Stomach (tissue), 4 donors: ENCODE measurements around the gene CBR3.

Experiments used
- POLR2AphosphoS5 ChIP-seq, 3 donors: sonication (generic); formaldehyde crosslinking; IDR thresholded peaks; one replicate each; pipeline ENCODE4 v1.6.1; 2016; ENCODE audit warnings: antibody characterized with exemption in 3 of 3
- TF ChIP-seq, protein P1 (sequence below), 7 experiments: fragments of 450-650 bp in 4 of 7; fragments of 200-600 bp in 3 of 7; sonication (generic) in 3 of 7; IDR thresholded peaks; one replicate each; pipeline ENCODE4 v1.5.1; 2016 to 2019; ENCODE audit warnings: antibody characterized with exemption in 7 of 7, control low read depth in 2 of 7, mild to moderate bottlenecking in 1 of 7

DNA sequence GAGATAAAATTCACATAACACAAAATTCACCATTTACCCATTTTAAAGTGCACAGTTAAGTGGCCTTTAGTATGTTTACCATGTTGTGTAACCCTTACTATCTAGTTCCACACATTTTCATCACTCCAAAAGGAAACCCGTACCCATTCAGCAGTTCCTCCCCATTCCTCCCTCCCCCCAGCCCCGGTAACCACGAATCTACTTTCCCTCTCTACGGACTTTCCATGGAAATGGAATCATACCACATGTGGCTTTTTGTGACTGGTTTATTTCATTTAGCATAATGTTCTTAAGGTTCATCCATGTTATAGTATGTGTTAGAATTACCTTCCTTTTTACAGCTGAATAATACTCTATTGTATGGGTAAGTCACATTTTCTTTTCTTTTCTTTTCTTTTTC lies 32.7 kb downstream of the CBR3 start:
- TF ChIP-seq, protein P1, sequence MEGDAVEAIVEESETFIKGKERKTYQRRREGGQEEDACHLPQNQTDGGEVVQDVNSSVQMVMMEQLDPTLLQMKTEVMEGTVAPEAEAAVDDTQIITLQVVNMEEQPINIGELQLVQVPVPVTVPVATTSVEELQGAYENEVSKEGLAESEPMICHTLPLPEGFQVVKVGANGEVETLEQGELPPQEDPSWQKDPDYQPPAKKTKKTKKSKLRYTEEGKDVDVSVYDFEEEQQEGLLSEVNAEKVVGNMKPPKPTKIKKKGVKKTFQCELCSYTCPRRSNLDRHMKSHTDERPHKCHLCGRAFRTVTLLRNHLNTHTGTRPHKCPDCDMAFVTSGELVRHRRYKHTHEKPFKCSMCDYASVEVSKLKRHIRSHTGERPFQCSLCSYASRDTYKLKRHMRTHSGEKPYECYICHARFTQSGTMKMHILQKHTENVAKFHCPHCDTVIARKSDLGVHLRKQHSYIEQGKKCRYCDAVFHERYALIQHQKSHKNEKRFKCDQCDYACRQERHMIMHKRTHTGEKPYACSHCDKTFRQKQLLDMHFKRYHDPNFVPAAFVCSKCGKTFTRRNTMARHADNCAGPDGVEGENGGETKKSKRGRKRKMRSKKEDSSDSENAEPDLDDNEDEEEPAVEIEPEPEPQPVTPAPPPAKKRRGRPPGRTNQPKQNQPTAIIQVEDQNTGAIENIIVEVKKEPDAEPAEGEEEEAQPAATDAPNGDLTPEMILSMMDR (IDR thresholded peaks at IDR 0.05) = no peak
- TF ChIP-seq POLR2AphosphoS5 (IDR thresholded peaks at IDR 0.05) = no peak
